Trophoblast cell (in vitro differentiated cells and primary cell): ENCODE results near the gene CD81.
"Not testable (repeated sequence)": the region's sequence is repeated elsewhere in the genome, so short reads cannot be mapped to it uniquely, and the experiment has no call there.

ENCODE experiments used
- DNase-seq, 2 donors: peaks; one replicate each; pipeline ENCODE4 v3.0.0-alpha.2; 2016
- H2AFZ ChIP-seq: 2 replicates; pipeline ENCODE4 v1.6.1; 2013; ENCODE audit warnings: low read length, moderate library complexity, mild to moderate bottlenecking; ENCODE audit not compliant: insufficient read depth, poor library complexity
- H2AK5ac ChIP-seq: 2 replicates; pipeline ENCODE4 v1.6.1; 2013; ENCODE audit warnings: mild to moderate bottlenecking, low read length
- H2BK120ac ChIP-seq: 2 replicates; pipeline ENCODE4 v1.6.1; 2013; ENCODE audit warnings: low read length, mild to moderate bottlenecking, moderate library complexity; ENCODE audit not compliant: insufficient read depth, poor library complexity
- H2BK12ac ChIP-seq: 2 replicates; pipeline ENCODE4 v1.6.1; 2013; ENCODE audit warnings: mild to moderate bottlenecking, low read length, moderate library complexity
- H2BK5ac ChIP-seq: 2 replicates; pipeline ENCODE4 v1.6.1; 2013; ENCODE audit warnings: low read length, low read depth, moderate library complexity, mild to moderate bottlenecking; ENCODE audit not compliant: poor library complexity
- H3K14ac ChIP-seq: 2 replicates; pipeline ENCODE4 v1.6.1; 2013; ENCODE audit warnings: mild to moderate bottlenecking, low read length
- H3K18ac ChIP-seq: 2 replicates; pipeline ENCODE4 v1.6.1; 2013; ENCODE audit warnings: mild to moderate bottlenecking, low read length
- H3K23ac ChIP-seq: 2 replicates; pipeline ENCODE4 v1.6.1; 2013; ENCODE audit warnings: low read length
- H3K27ac ChIP-seq: 2 replicates; pipeline ENCODE4 v1.5.1; 2013; ENCODE audit warnings: low read depth, mild to moderate bottlenecking, inconsistent platforms, low read length, moderate library complexity
- H3K27me3 ChIP-seq: 2 replicates; pipeline ENCODE4 v1.6.1; 2013; ENCODE audit warnings: inconsistent platforms, mild to moderate bottlenecking, low read length, moderate library complexity; ENCODE audit not compliant: insufficient read depth
- H3K36me3 ChIP-seq, 2 experiments: 1 replicate in 1 of 2; 2 replicates in 1 of 2; pipeline ENCODE4 v1.6.1; 2013; ENCODE audit warnings: low read length in 2 of 2, mild to moderate bottlenecking in 2 of 2, moderate library complexity in 1 of 2; ENCODE audit not compliant: insufficient read depth in 2 of 2, control insufficient read depth in 1 of 2
- H3K4ac ChIP-seq: 2 replicates; pipeline ENCODE4 v1.6.1; 2013; ENCODE audit warnings: low read depth, mild to moderate bottlenecking, low read length, moderate library complexity
- H3K4me1 ChIP-seq, 2 experiments: 1 replicate in 1 of 2; 2 replicates in 1 of 2; pipeline ENCODE4 v1.6.1; 2013; ENCODE audit warnings: low read length in 2 of 2, mild to moderate bottlenecking in 2 of 2, moderate library complexity in 1 of 2; ENCODE audit not compliant: insufficient read depth in 2 of 2, control insufficient read depth in 1 of 2
- H3K4me2 ChIP-seq: 2 replicates; pipeline ENCODE4 v1.6.1; 2013; ENCODE audit warnings: inconsistent platforms, mild to moderate bottlenecking, low read length, moderate library complexity
- H3K4me3 ChIP-seq: 2 replicates; pipeline ENCODE4 v1.5.1; 2013; ENCODE audit warnings: mild to moderate bottlenecking, low read depth, low read length, inconsistent platforms
- H3K79me1 ChIP-seq: one replicate; pipeline ENCODE4 v1.6.1; 2013; ENCODE audit warnings: low read length
- H3K79me2 ChIP-seq: 2 replicates; pipeline ENCODE4 v1.6.1; 2013; ENCODE audit warnings: low read length, mild to moderate bottlenecking; ENCODE audit not compliant: control insufficient read depth, insufficient read depth, poor library complexity
- H3K9ac ChIP-seq: 2 replicates; pipeline ENCODE4 v1.6.1; 2013; ENCODE audit warnings: mild to moderate bottlenecking, low read length
- H3K9me3 ChIP-seq: 2 replicates; pipeline ENCODE4 v1.6.1; 2013; ENCODE audit warnings: low read depth, mild to moderate bottlenecking, control low read depth, inconsistent platforms, low read length; ENCODE audit not compliant: insufficient read depth
- H4K12ac ChIP-seq: 2 replicates; pipeline ENCODE4 v1.6.1; 2013; ENCODE audit warnings: low read depth, mild to moderate bottlenecking, low read length, moderate library complexity
- H4K8ac ChIP-seq: 2 replicates; pipeline ENCODE4 v1.6.1; 2013; ENCODE audit warnings: low read depth, mild to moderate bottlenecking, low read length, moderate library complexity
- H4K91ac ChIP-seq: one replicate; pipeline ENCODE4 v1.6.1; 2013; ENCODE audit warnings: low read depth, mild to moderate bottlenecking, low read length, moderate library complexity
- WGBS: extraction: QIAGEN DNeasy Blood & Tissue Kit; methylation state at CpG from one replicate; pipeline ENCODE4 v1.1.7; 2013; ENCODE audit warnings: missing lambda C conversion rate; ENCODE audit not compliant: insufficient read length, insufficient coverage; ENCODE audit errors: extremely low coverage; 5-methylcytosine and 5-hydroxymethylcytosine counted together

CD81 gene

DNA sequence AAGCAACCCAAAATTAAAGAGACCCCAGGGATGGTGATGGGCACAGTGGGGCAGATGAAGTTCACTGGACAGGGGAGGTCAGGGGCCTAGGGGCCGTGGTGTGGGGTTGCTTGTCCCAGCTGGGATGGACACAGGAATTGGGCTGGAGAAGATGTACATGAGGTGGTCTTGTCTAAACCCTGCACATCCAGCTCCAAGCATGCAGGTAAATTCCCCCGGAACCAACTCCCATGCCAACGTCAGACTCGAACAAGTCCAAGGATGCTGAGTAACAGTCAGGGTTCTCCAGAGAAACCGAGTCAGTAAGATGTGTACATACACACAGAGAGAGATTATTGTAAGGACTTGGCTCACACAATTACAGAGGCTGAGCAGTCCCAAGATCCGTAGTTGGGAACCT lies 46.4 kb upstream of the CD81 start:
- no peak overlapping the region for H4K8ac ChIP-seq
- no peak overlapping the region for H2AK5ac ChIP-seq
- H3K27ac ChIP-seq, result no peak overlapping the region
- H3K36me3 ChIP-seq, result no peaks in the 10 kb centered on the region
- H3K4me1 ChIP-seq, result no peaks in the 10 kb centered on the region
- H3K9me3 ChIP-seq, result peaks cover 28% of the 10 kb centered on the region
- H4K91ac ChIP-seq, result no peak overlapping the region
- H3K4me3 ChIP-seq, result no peak overlapping the region
- no peaks in the 10 kb centered on the region for H3K27me3 ChIP-seq
- no peak overlapping the region for H3K4ac ChIP-seq
- H3K79me1 ChIP-seq, result no peaks in the 10 kb centered on the region
- H3K18ac ChIP-seq, result no peak overlapping the region
- H3K14ac ChIP-seq, result no peak overlapping the region
- H3K23ac ChIP-seq, result no peak overlapping the region
- H2BK5ac ChIP-seq, result no peak overlapping the region
- H2AFZ ChIP-seq, result no peak overlapping the region
- no peak overlapping the region for H4K12ac ChIP-seq
- no peak overlapping the region for H2BK12ac ChIP-seq
- no peak overlapping the region for H3K4me2 ChIP-seq
- no peak overlapping the region for H2BK120ac ChIP-seq
- H3K9ac ChIP-seq, result no peak overlapping the region
- WGBS, result no CpG with 5 or more reads among the region's 6 CpGs
- H3K79me2 ChIP-seq, result no peaks in the 10 kb centered on the region
- DNase-seq, result no peak

DNA sequence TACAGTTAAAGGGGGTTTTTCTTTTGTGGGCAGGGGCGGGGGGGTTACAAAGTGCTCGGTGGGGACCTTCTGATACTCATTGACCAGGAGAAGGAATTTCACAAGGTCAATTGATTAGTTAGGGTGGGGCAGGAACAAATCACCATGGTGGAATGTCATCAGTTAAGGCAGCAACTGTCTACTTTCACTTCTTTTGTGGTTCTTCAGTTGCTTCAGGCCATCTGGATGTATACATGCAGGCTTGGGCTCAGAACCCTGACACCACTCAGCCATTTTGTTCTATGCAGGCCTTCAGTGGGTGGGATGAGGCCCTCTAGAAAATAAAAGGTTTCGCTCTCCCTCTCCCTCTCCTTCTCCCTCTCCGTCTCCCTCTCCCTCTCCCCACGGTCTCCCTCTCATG lies 45.7 kb upstream of the CD81 start:
- H3K79me1 ChIP-seq, result no peaks in the 10 kb centered on the region

DNA sequence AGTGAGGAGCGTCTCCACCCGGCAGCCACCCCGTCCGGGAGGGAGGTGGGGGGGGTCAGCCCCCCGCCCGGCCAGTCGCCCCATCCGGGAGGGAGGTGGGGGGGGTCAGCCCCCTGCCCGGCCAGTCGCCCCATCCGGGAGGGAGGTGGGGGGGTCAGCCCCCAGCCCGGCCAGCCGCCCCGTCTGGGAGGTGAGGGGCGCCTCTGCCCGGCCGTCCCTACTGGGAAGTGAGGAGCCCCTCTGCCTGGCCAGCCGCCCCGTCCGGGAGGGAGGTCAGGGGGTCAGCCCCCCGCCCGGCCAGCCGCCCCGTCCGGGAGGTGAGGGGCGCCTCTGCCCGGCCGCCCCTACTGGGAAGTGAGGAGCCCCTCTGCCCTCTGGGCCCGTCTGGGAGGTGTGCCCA lies 44.5 kb upstream of the CD81 start:
- DNase-seq, H2BK12ac ChIP-seq, H4K12ac ChIP-seq, H3K27ac ChIP-seq, H3K14ac ChIP-seq, H3K4me1 ChIP-seq, H2BK120ac ChIP-seq, H3K23ac ChIP-seq, H3K36me3 ChIP-seq, H3K18ac ChIP-seq, H3K4ac ChIP-seq, H3K4me3 ChIP-seq, H3K27me3 ChIP-seq, H2BK5ac ChIP-seq, H3K9ac ChIP-seq, H4K8ac ChIP-seq, H3K4me2 ChIP-seq, H2AFZ ChIP-seq, H3K79me2 ChIP-seq, H3K79me1 ChIP-seq, H4K91ac ChIP-seq, H2AK5ac ChIP-seq: not testable (repeated sequence)
- H3K9me3 ChIP-seq, result peaks cover 21% of the 10 kb centered on the region
- WGBS, result no CpG with 5 or more reads among the region's 29 CpGs

More for the DNA sequence above, 45.7 kb upstream of the CD81 start:
- peaks cover 26% of the 10 kb centered on the region for H3K9me3 ChIP-seq
- no peak overlapping the region for H2BK120ac ChIP-seq
- no peak overlapping the region for H4K12ac ChIP-seq
- DNase-seq, result no peak
- no peak overlapping the region for H3K14ac ChIP-seq
- no peak overlapping the region for H3K18ac ChIP-seq
- H4K91ac ChIP-seq, result no peak overlapping the region
- H3K4me1 ChIP-seq, result no peaks in the 10 kb centered on the region
- no peak overlapping the region for H3K27ac ChIP-seq
- H3K4ac ChIP-seq, result no peak overlapping the region
- no peaks in the 10 kb centered on the region for H3K79me2 ChIP-seq
- no peak overlapping the region for H2BK12ac ChIP-seq
- no peak overlapping the region for H2BK5ac ChIP-seq
- H4K8ac ChIP-seq, result no peak overlapping the region
- no peak overlapping the region for H3K4me2 ChIP-seq
- WGBS, result no CpG with 5 or more reads among the region's 5 CpGs
- H3K23ac ChIP-seq, result no peak overlapping the region
- no peak overlapping the region for H3K4me3 ChIP-seq
- H2AFZ ChIP-seq, result no peak overlapping the region
- H3K36me3 ChIP-seq, result no peaks in the 10 kb centered on the region
- H2AK5ac ChIP-seq, result no peak overlapping the region
- H3K27me3 ChIP-seq, result no peaks in the 10 kb centered on the region
- no peak overlapping the region for H3K9ac ChIP-seq

DNA sequence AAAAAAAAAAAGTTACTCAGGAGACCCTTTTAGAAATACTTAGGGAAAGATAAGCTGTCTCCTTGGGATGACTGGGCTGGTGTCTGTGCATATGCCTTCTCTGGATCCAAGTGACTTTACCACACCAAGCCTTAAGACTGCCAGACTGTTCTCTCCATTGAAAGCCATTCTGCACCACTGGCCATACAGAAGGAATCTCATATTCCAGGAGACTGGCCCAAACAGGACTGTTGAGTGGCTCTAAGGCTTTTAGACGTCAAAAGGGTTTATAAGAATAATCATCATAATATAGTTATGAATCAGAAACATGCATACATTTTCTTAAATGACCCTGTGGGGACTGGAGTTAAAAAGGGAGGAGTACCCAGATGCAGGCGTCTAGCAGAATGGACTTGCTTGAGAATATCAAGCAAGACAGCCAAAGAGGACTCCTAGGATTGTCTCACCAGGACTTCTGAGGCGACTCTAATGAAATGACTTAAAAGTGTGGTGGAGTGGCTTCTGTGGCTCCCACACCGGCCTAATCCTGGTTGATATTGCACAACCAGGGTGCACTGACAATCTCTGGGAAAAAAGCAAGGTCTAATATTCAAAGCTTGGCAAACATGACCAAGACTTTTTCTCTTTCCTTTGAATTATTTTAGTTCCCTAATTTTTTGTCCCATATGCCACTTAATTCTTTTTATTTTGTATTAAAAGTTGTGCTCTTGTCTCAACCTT lies 43.5 kb upstream of the CD81 start:
- not testable (repeated sequence) for H2BK120ac ChIP-seq, H3K18ac ChIP-seq, H3K79me2 ChIP-seq, H3K36me3 ChIP-seq, H3K4ac ChIP-seq, H2BK12ac ChIP-seq, H4K8ac ChIP-seq, H3K27ac ChIP-seq, H3K14ac ChIP-seq, H3K4me2 ChIP-seq, H2BK5ac ChIP-seq, H2AFZ ChIP-seq, H3K79me1 ChIP-seq, H2AK5ac ChIP-seq, H3K4me1 ChIP-seq, H4K12ac ChIP-seq, H4K91ac ChIP-seq, H3K23ac ChIP-seq, DNase-seq, H3K9ac ChIP-seq, H3K4me3 ChIP-seq, H3K27me3 ChIP-seq
- H3K9me3 ChIP-seq, result peaks cover 21% of the 10 kb centered on the region
- no CpG with 5 or more reads among the region's 4 CpGs for WGBS
